ENCODE data around the gene ZNF891. TPM values are rescaled to one million over a fixed set of nuclear protein-coding genes. Genes with fewer than 3 reads are reported as not detected.

The ZNF891 gene
- total and polyA plus RNA-seq, 2 of the 13 experiments (the other 11 are each of a cell fraction or from before 2014, with no cell fraction given): 1.3 to 2.1 TPM

GRCh38 chr12:133130038-133130807, at the start of gene ZNF891, which contains the start of gene ZNF10 (continued):
- TF ChIP-seq SRY (CRISPR knock-in tag; IDR thresholded peaks at IDR 0.05): peak; percentile 66; the same call in 1 of the 2 replicates
- no peak for TF ChIP-seq ATAD3A (CRISPR knock-in tag; IDR thresholded peaks at IDR 0.05)
- TF ChIP-seq ZNF746 (CRISPR knock-in tag; IDR thresholded peaks at IDR 0.05): no peak
- peak; percentile 77; the same call in 1 of the 2 replicates for TF ChIP-seq ZSCAN21 (CRISPR knock-in tag; IDR thresholded peaks at IDR 0.05; ENCODE audit: borderline replicate concordance)
- peak; percentile 64 for TF ChIP-seq UBTF (CRISPR knock-in tag; IDR thresholded peaks at IDR 0.05)
- 0 out of 2 replicates have a peak, but pooled peaks have one; percentile 38 for TF ChIP-seq ZKSCAN5 (CRISPR knock-in tag; IDR thresholded peaks at IDR 0.05)
- TF ChIP-seq ZBTB38 (CRISPR knock-in tag; IDR thresholded peaks at IDR 0.05): peak; percentile 68
- peak; percentile 57 for TF ChIP-seq ZBTB7A (CRISPR knock-in tag; IDR thresholded peaks at IDR 0.05)
- peak; percentile 19; the same call in 1 of the 2 replicates for TF ChIP-seq KLF9 (CRISPR knock-in tag; IDR thresholded peaks at IDR 0.05; ENCODE audit: low read depth)
- no peak for TF ChIP-seq TOE1 (CRISPR knock-in tag; IDR thresholded peaks at IDR 0.05)
- TF ChIP-seq RNF2 (conservative IDR thresholded peaks at IDR 0.05; ENCODE audit: low read depth): no peak
- TF ChIP-seq ZNF414 (CRISPR knock-in tag; IDR thresholded peaks at IDR 0.05): no peak
- TF ChIP-seq MAZ (IDR thresholded peaks at IDR 0.05; ENCODE audit: borderline replicate concordance, low read depth, low read length): peak; percentile 81
- peak; percentile 95 for TF ChIP-seq MAZ (CRISPR knock-in tag; IDR thresholded peaks at IDR 0.05; ENCODE audit: low read depth)
- TF ChIP-seq ELF1 (CRISPR knock-in tag; IDR thresholded peaks at IDR 0.05): peak; percentile 73
- no peak for TF ChIP-seq PHF5A (CRISPR knock-in tag; IDR thresholded peaks at IDR 0.05; ENCODE audit: low read depth, unreplicated experiment)
- no peak for TF ChIP-seq TARDBP (CRISPR knock-in tag; IDR thresholded peaks at IDR 0.05)

Measured in HepG2 (cell line).